Neural progenitor cell (in vitro differentiated cells): Measurements from ENCODE around the gene PWP2.

Experiments
- CTCF ChIP-seq: fragments of 200-600 bp; sonication (generic); IDR thresholded peaks from 2 replicates; pipeline ENCODE4 v1.5.1; 2017; ENCODE audit warnings: antibody characterized with exemption, mild to moderate bottlenecking
- EZH2 ChIP-seq: fragments of 200-600 bp; sonication (generic); IDR thresholded peaks from 2 replicates; pipeline ENCODE4 v1.6.1; 2017; ENCODE audit warnings: antibody characterized with exemption, mild to moderate bottlenecking, moderate library complexity

DNA sequence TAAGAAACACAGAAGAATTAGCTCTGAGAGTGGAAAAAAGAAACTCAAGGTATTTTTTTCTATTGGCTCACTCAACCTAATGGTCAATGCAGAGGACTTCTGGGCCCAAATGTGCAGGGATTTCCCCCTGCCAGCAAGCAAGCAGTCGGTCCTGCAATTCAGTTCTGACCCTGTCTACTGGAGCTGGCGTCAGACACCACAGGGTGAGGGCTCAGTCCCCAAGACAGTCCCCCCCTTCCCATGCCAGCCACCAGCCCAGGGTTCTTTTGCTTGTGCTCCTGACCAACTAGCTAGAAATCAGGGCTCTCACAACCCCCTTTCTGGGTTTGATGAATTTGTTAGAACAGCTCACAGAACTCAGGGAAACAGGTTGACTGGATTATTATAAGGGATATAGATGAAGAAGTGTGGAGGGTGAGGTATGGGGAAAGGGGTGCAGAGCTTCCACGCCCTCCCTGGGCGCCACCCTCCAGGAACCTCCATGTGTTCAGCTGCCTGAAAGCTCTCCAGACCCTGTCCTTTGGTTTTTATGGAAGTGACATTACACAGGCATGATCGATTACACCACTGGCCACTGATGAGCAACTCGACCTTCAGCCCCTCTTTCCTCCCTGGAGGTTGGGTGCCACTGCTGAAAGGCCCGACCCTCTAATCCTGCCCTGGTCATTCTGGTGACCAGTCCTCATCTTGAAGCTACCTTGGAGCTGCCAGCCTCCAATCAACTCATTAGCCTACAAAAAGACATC lies 22.5 kb upstream of the PWP2 start:
- TF ChIP-seq CTCF (no peak), EZH2 (no peak)
